ELF-1 (cell line): Measurements from ENCODE around the gene MANSC1.

Experiments
- DNase-seq: peaks from one replicate; pipeline ENCODE4 v3.0.0-alpha.2; 2016; ENCODE audit warnings: low read depth, low spot score

MANSC1 gene

GRCh38 chr12:12349711-12350665 is at the start of gene MANSC1:
Gene MANSC1, minus strand, starts transcription at chr12:12350242. Its CDS starts 6,928 bp downstream, at chr12:12343314.
- DNase-seq = peak; percentile 73

- no peak for DNase-seq
These were observed 49.1 kb upstream of the MANSC1 start for GRCh38 chr12:12399161-12399560.

GRCh38 chr12:12398026-12398859 is 48.2 kb upstream of the MANSC1 start:
- no peak for DNase-seq

- no peak for DNase-seq
These were observed 47.1 kb upstream of the MANSC1 start for GRCh38 chr12:12397184-12397583.

- DNase-seq = no peak
These were observed 46.7 kb upstream of the MANSC1 start for GRCh38 chr12:12396694-12397093.

GRCh38 chr12:12393171-12393570 is 43.1 kb upstream of the MANSC1 start:
- no peak for DNase-seq

- DNase-seq = no peak
These were observed 42.4 kb upstream of the MANSC1 start for GRCh38 chr12:12392413-12392812.

GRCh38 chr12:12387501-12387900 is 37.5 kb upstream of the MANSC1 start:
- DNase-seq = no peak

GRCh38 chr12:12384571-12385340 is 34.7 kb upstream of the MANSC1 start:
- DNase-seq = peak; percentile 56

- DNase-seq = no peak
These were observed 31.9 kb upstream of the MANSC1 start for GRCh38 chr12:12381982-12382381.

GRCh38 chr12:12380949-12381593 is 31.0 kb upstream of the MANSC1 start:
- no peak for DNase-seq

GRCh38 chr12:12379831-12380730 is 30.0 kb upstream of the MANSC1 start:
- DNase-seq = no peak

- no peak for DNase-seq
These were observed 28.6 kb upstream of the MANSC1 start for GRCh38 chr12:12378616-12379015.

- peak; percentile 17 for DNase-seq
These were observed 26.8 kb upstream of the MANSC1 start for GRCh38 chr12:12376646-12377448.

- no peak for DNase-seq
These were observed 23.1 kb upstream of the MANSC1 start for GRCh38 chr12:12372946-12373722.

- DNase-seq = no peak
These were observed 17.5 kb upstream of the MANSC1 start for GRCh38 chr12:12367482-12367998.

GRCh38 chr12:12366701-12367481 is 16.8 kb upstream of the MANSC1 start:
- DNase-seq = no peak
